H1 (cell line): Measurements from ENCODE around the gene CD300A. TPM values are rescaled to one million over a fixed set of nuclear protein-coding genes. Genes with fewer than 3 reads are reported as not detected.

Source experiments
- RNF2 ChIP-seq: fragments of 200-900, 300-1000 bp; sonication (generic); IDR thresholded peaks from 2 replicates; pipeline ENCODE4 v1.7.1; 2016; ENCODE audit warnings: borderline replicate concordance, low read depth, mild to moderate bottlenecking, antibody characterized with exemption, low read length; ENCODE audit not compliant: poor library complexity, severe bottlenecking; ENCODE audit errors: missing control alignments
- TAF1 ChIP-seq: IDR thresholded peaks from 2 replicates; pipeline ENCODE4 v1.6.1; 2011; ENCODE audit warnings: mild to moderate bottlenecking, low read depth, low read length
- TAF7 ChIP-seq: optimal IDR thresholded peaks from 2 replicates; pipeline ENCODE3; 2011; ENCODE audit warnings: low read depth, mild to moderate bottlenecking, inconsistent platforms, low read length, moderate library complexity, borderline replicate concordance
- ZNF274 ChIP-seq: IDR thresholded peaks from 2 replicates; pipeline ENCODE4 v1.7.0; 2012; ENCODE audit warnings: low read length, borderline replicate concordance; ENCODE audit errors: extremely low read depth
- polyA plus RNA-seq, 7 experiments: library from polyadenylated mRNA; depleted of rRNA in 3 of 7; stranded (reverse) in 5 of 7; unstranded in 2 of 7; fragments of >200 nt in 5 of 7; fragments of 200-250 nt in 2 of 7; gene quantifications; 1 replicate in 5 of 7; 2 replicates in 1 of 7; 4 replicates in 1 of 7; pipeline versions ENCODE4 v1.2.1 to v1.2.3, GENCODE V29; 2011 to 2013; ENCODE audit warnings: missing spikeins in 2 of 7, mixed read lengths in 2 of 7
- total RNA-seq: library from RNA; stranded (reverse); fragmentation: NEBNext Ultra II Directional; extraction: Animal tissue kit (Norgen Biotek cat#: 25700); gene quantifications from 2 replicates; pipeline ENCODE4 v1.2.1, GENCODE V29; 2021

The CD300A gene
- total and polyA plus RNA-seq, 2 of the 8 experiments (the other 6 are each of a cell fraction or from before 2014, with no cell fraction given): 0.52 to 1.3 TPM

DNA sequence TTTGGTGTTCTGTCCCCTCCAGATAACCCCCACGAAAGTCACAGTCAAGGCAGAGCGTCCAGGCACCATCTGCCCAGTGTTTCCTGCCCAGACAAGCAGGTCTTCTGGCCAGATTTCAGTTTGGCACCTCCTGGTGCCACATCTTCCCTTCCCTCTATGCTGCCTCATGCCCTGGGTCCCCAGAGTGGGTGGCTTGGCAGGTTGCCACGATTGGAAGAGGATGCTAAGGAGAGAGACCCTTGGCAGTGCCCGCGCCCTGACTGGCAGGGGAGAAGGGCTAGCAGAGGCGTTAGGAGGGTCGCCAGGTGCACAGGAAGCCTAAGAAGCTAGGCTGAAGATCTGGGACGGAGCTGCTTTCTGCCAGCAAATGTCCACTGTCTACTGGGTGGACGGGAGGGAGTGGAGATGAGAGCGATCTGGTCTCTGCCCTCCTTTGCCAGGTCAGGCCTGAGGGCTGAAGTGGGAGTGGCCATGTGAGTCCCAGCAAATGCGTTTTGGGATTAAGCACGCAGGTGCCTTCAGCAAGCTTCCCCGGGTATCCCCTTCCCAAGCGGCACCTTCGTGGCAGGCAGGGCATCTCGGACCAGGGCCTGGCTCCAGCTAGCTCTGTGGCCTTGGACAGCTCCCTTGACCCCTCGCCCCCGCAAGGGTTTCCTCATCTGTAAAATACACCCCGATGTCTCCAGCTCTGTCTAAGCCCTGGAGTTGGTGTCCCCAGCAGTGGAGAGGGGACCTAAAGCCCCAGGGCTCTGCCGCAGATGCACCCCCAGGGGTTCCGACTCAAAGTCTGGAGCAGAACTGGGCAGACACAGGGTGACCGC is 13.4 kb upstream of the CD300A start (continued):
- TF ChIP-seq RNF2: no peak
- 0 out of 2 replicates have a peak, but pooled peaks have one; percentile 7 for TF ChIP-seq TAF1
- no peak for TF ChIP-seq ZNF274
- no peak for TF ChIP-seq TAF7
